HCT116 (cell line): ENCODE measurements around the gene RORB. TPM values are rescaled to one million over a fixed set of nuclear protein-coding genes. Genes with fewer than 3 reads are reported as not detected.

Experiments
- ATAC-seq: fragments of 200-7000 bp; cut with Tn5 transposase; 2 replicates; pipeline ENCODE4 v1.9.1; 2020; ENCODE audit warnings: mild to moderate bottlenecking, moderate library complexity
- BruUV-seq: library from RNA; stranded (reverse); fragments of 400-500 nt; replicated peaks from 2 replicates; lab custom pipeline; 2021; lab: Mats Ljungman, UMichigan
- CTCF ChIA-PET: fragments of 300-600 bp; sonication (Branson Sonifier 250); formaldehyde crosslinking; loops from one replicate; lab custom pipeline; 2021; ENCODE audit warnings: antibody characterized with exemption; lab: Charles Lee
- POLR2A ChIA-PET: fragments of 300-600, 350-600 bp; sonication (Branson Sonifier 250); formaldehyde crosslinking; loops from one replicate; lab custom pipeline; 2021; ENCODE audit warnings: antibody characterized with exemption; lab: Charles Lee
- RAD21 ChIA-PET, 2 experiments: fragments of 300-600 bp; sonication (Branson Sonifier 250); formaldehyde crosslinking; loops; one replicate each; lab custom pipeline; 2023; ENCODE audit warnings: low total read pairs in 2 of 2; ENCODE audit not compliant: uncharacterized antibody in 2 of 2, unreplicated experiment in 2 of 2, low non-redundant PET in 1 of 2; lab: Charles Lee
- DNase-seq: peaks from one replicate; pipeline ENCODE4 v3.0.0-alpha.2; 2010; ENCODE audit warnings: low read depth, low spot score
- H2AFZ ChIP-seq: fragments of 200-600 bp; shearing (Covaris generic), sonication (generic); 2 replicates; pipeline ENCODE4 v1.6.1; 2017; ENCODE audit warnings: low read depth, mixed run types, mixed read lengths, antibody characterized with exemption, low read length; ENCODE audit not compliant: poor library complexity, severe bottlenecking
- H3K27ac ChIP-seq: 2 replicates; pipeline ENCODE4 v1.5.1; 2012; ENCODE audit warnings: low read depth, low read length
- H3K27me3 ChIP-seq: fragments of 200-600 bp; sonication (generic); 2 replicates; pipeline ENCODE4 v1.6.1; 2016; ENCODE audit warnings: mixed run types, low read length, mixed read lengths; ENCODE audit not compliant: insufficient read depth
- H3K36me3 ChIP-seq, 2 experiments: fragments of 200-500 bp in 1 of 2; fragments of 200-600 bp in 1 of 2; sonication (Bioruptor generic) in 1 of 2; sonication (generic) in 1 of 2; 2 replicates each; pipeline versions ENCODE4 v1.5.1 to v1.6.1; 2014 to 2016; ENCODE audit warnings: low read length in 2 of 2, inconsistent platforms in 1 of 2, mixed read lengths in 1 of 2, mixed run types in 1 of 2; ENCODE audit not compliant: insufficient read depth in 2 of 2, control insufficient read depth in 1 of 2
- H3K4me1 ChIP-seq, 2 experiments: fragments of 200-600 bp in 1 of 2; sonication (generic) in 1 of 2; 2 replicates each; pipeline versions ENCODE4 v1.5.1 to v1.6.1; 2012 to 2017; ENCODE audit warnings: low read length in 2 of 2, inconsistent platforms in 1 of 2, mild to moderate bottlenecking in 1 of 2, mixed read lengths in 1 of 2, mixed run types in 1 of 2, moderate library complexity in 1 of 2; ENCODE audit not compliant: insufficient read depth in 2 of 2, control insufficient read depth in 1 of 2
- H3K4me2 ChIP-seq: fragments of 200-600 bp; sonication (generic); 2 replicates; pipeline ENCODE4 v1.6.1; 2017; ENCODE audit warnings: mixed run types, low read length, mixed read lengths
- H3K4me3 ChIP-seq, 2 experiments: fragments of 200-600 bp in 1 of 2; sonication (generic) in 1 of 2; replicated peaks in 1 of 2; 2 replicates each; pipeline ENCODE4 v1.5.1; 2011 to 2016; ENCODE audit warnings: low read length in 2 of 2, control low read depth in 1 of 2, low read depth in 1 of 2, mild to moderate bottlenecking in 1 of 2, mixed read lengths in 1 of 2, mixed run types in 1 of 2
- H3K79me2 ChIP-seq: fragments of 200-600 bp; sonication (generic); 2 replicates; pipeline ENCODE4 v1.6.1; 2017; ENCODE audit warnings: mild to moderate bottlenecking, mixed run types, low read length, moderate library complexity, mixed read lengths; ENCODE audit not compliant: insufficient read depth
- H3K9ac ChIP-seq: fragments of 200-600 bp; sonication (generic); 2 replicates; pipeline ENCODE4 v1.6.1; 2016; ENCODE audit warnings: low read length, mixed read lengths
- H3K9me2 ChIP-seq: fragments of 200-600 bp; sonication (generic), shearing (Covaris generic); 2 replicates; pipeline ENCODE4 v1.6.1; 2017; ENCODE audit warnings: mixed run types, mild to moderate bottlenecking, moderate library complexity; ENCODE audit not compliant: insufficient read depth
- H3K9me3 ChIP-seq, 2 experiments: fragments of 200-500 bp in 1 of 2; fragments of 200-600 bp in 1 of 2; sonication (Bioruptor generic) in 1 of 2; sonication (generic) in 1 of 2; 2 replicates each; pipeline ENCODE4 v1.6.1; 2014 to 2017; ENCODE audit warnings: low read length in 2 of 2, mixed read lengths in 2 of 2, inconsistent platforms in 1 of 2, low read depth in 1 of 2, mild to moderate bottlenecking in 1 of 2, mixed run types in 1 of 2, moderate library complexity in 1 of 2; ENCODE audit not compliant: control insufficient read depth in 1 of 2, insufficient read depth in 1 of 2
- H4K20me1 ChIP-seq: fragments of 200-600 bp; sonication (generic), shearing (Covaris generic); 2 replicates; pipeline ENCODE4 v1.6.1; 2017; ENCODE audit warnings: mixed run types, mild to moderate bottlenecking, moderate library complexity; ENCODE audit not compliant: insufficient read depth
- CBX3 ChIP-seq: IDR thresholded peaks from 2 replicates; pipeline ENCODE4 v1.6.1; 2012; ENCODE audit warnings: low read depth
- ELF1 ChIP-seq: IDR thresholded peaks from 2 replicates; pipeline ENCODE4 v1.6.1; 2012; ENCODE audit warnings: low read depth, borderline replicate concordance
- EZH2 ChIP-seq: fragments of 200-600 bp; sonication (generic); IDR thresholded peaks from 2 replicates; pipeline ENCODE4 v1.6.1; 2017; ENCODE audit warnings: antibody characterized with exemption, mixed run types
- EZH2phosphoT487 ChIP-seq: fragments of 200-600 bp; IDR thresholded peaks from 2 replicates; pipeline ENCODE4 v1.6.1; 2018; ENCODE audit warnings: antibody characterized with exemption, borderline replicate concordance
- FOSL1 ChIP-seq: IDR thresholded peaks from 2 replicates; pipeline ENCODE4 v1.6.1; 2012; ENCODE audit warnings: low read depth
- JUND ChIP-seq: IDR thresholded peaks from 2 replicates; pipeline ENCODE4 v1.6.1; 2012
- POLR2AphosphoS5 ChIP-seq: IDR thresholded peaks from 2 replicates; pipeline ENCODE4 v1.6.1; 2011; ENCODE audit warnings: mild to moderate bottlenecking, low read depth, low read length, moderate library complexity
- RAD21 ChIP-seq: IDR thresholded peaks from 2 replicates; pipeline ENCODE4 v1.6.1; 2012; ENCODE audit warnings: low read depth, mild to moderate bottlenecking
- SIN3A ChIP-seq: IDR thresholded peaks from 2 replicates; pipeline ENCODE4 v1.6.1; 2012; ENCODE audit warnings: low read depth
- SP1 ChIP-seq: IDR thresholded peaks from 2 replicates; pipeline ENCODE4 v1.6.1; 2012; ENCODE audit warnings: low read depth
- SRF ChIP-seq: IDR thresholded peaks from 2 replicates; pipeline ENCODE4 v1.6.1; 2012; ENCODE audit warnings: low read depth
- TCF7L2 ChIP-seq: IDR thresholded peaks from 2 replicates; pipeline ENCODE4 v1.7.0; 2011; ENCODE audit warnings: borderline replicate concordance, inconsistent platforms; ENCODE audit not compliant: insufficient read depth, insufficient read length; ENCODE audit errors: extremely low read depth
- ZNF274 ChIP-seq: fragments of 200-500 bp; sonication (Bioruptor generic); IDR thresholded peaks from 2 replicates; pipeline ENCODE4 v1.6.1; 2014; ENCODE audit warnings: mild to moderate bottlenecking, low read depth, low read length, inconsistent platforms
- intact Hi-C: fragments of 100-400 bp; cut with micrococcal nuclease; formaldehyde crosslinking; loops from 2 replicates; pipeline ENCODE4 v1.10.0; 2022
- total RNA-seq: library from RNA; stranded (reverse); gene quantifications from one replicate; pipeline ENCODE4 v1.2.1, GENCODE V29; 2021; ENCODE audit not compliant: unreplicated experiment
- TF ChIP-seq, protein P1 (sequence below): IDR thresholded peaks from 2 replicates; pipeline ENCODE4 v1.6.1; 2012
- TF ChIP-seq, protein P2 (sequence below): IDR thresholded peaks from 2 replicates; pipeline ENCODE4 v1.6.1; 2012; ENCODE audit warnings: low read depth
- TF ChIP-seq, protein P3 (sequence below), 3 experiments: fragments of 200-600 bp in 1 of 3; sonication (generic) in 1 of 3; IDR thresholded peaks in 2 of 3; conservative IDR thresholded peaks in 1 of 3; 2 replicates each; pipeline ENCODE4 v1.5.1; 2012 to 2017; ENCODE audit warnings: low read depth in 2 of 3, low read length in 2 of 3, antibody characterized with exemption in 1 of 3, borderline replicate concordance in 1 of 3, control low read depth in 1 of 3, mild to moderate bottlenecking in 1 of 3, mixed read lengths in 1 of 3, mixed run types in 1 of 3, moderate library complexity in 1 of 3; ENCODE audit not compliant: insufficient read depth in 1 of 3
- TF ChIP-seq, protein P4 (sequence below): IDR thresholded peaks from 2 replicates; pipeline ENCODE4 v1.6.1; 2011; ENCODE audit warnings: mild to moderate bottlenecking, low read length, moderate library complexity; ENCODE audit not compliant: insufficient replicate concordance; ENCODE audit errors: extremely low read depth

RORB gene
- total RNA-seq, 1 experiment from 2014 or later = 0.02 TPM

DNA sequence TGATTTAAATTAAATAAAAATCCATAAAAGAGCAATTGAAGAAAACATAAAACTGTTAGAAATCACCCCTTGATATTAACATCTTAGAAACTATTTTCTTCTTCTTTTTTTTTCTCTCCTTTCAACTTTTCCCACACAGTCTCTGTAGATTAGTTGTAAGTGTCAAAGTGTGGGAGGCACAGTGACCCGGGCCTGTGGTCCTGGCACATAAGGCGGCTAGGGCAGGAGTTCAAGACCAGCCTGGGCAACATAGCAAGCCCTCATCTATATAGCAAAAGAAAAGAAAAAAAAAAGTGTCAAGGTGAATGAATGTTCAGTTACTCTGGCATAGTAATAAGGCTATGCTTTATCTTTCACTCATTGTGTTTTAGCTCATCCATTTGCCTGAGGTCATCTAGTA, 14.2 kb downstream of the RORB start (continued):
- TF ChIP-seq RAD21 (no peak), TCF7L2 (no peak), JUND (no peak)
- TF ChIP-seq, protein P1, sequence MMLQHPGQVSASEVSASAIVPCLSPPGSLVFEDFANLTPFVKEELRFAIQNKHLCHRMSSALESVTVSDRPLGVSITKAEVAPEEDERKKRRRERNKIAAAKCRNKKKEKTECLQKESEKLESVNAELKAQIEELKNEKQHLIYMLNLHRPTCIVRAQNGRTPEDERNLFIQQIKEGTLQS = no peak

DNA sequence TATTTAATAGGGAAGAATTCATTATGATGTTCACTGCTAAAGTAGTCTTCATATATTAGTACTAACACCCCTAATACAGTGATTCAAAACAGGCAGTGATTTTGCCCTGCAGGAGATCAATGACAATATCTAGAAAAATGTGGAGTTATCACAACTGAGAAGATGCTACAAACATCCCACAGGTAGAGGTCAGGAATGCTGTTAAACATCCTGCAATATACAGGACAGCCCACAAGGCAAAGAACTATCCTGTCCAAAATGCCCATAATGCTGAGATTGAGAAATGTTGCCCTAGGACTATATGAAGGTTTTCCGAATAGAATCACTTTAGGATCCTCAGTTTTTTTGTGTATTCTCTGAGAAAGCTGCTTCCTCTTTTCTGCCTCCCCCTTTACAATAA, 15.3 kb downstream of the RORB start:
- Histone ChIP-seq H3K27me3 (peaks cover 22% of the 10 kb centered on the region; the same call in 1 of the 2 replicates), H3K9ac (no peak overlapping the region), H3K27ac (no peak overlapping the region), H3K9me2 (no peaks in the 10 kb centered on the region), H3K79me2 (no peaks in the 10 kb centered on the region), H3K4me3 (no peak overlapping the region), H3K9me3 (no peaks in the 10 kb centered on the region), H2AFZ (no peak overlapping the region), H3K4me1 (no peaks in the 10 kb centered on the region), H3K36me3 (no peaks in the 10 kb centered on the region), H4K20me1 (no peaks in the 10 kb centered on the region; the same call in 1 of the 2 replicates), H3K4me2 (no peak overlapping the region)
- BruUV-seq = no TSS peak
- POLR2A ChIA-PET = no interaction called here
- RAD21 ChIA-PET = no interaction called here
- no peak for TF ChIP-seq ZNF274
- TF ChIP-seq SRF = no peak
- TF ChIP-seq, protein P1 = no peak
- no peak for TF ChIP-seq SIN3A
- TF ChIP-seq EZH2phosphoT487 = no peak
- TF ChIP-seq, protein P2, sequence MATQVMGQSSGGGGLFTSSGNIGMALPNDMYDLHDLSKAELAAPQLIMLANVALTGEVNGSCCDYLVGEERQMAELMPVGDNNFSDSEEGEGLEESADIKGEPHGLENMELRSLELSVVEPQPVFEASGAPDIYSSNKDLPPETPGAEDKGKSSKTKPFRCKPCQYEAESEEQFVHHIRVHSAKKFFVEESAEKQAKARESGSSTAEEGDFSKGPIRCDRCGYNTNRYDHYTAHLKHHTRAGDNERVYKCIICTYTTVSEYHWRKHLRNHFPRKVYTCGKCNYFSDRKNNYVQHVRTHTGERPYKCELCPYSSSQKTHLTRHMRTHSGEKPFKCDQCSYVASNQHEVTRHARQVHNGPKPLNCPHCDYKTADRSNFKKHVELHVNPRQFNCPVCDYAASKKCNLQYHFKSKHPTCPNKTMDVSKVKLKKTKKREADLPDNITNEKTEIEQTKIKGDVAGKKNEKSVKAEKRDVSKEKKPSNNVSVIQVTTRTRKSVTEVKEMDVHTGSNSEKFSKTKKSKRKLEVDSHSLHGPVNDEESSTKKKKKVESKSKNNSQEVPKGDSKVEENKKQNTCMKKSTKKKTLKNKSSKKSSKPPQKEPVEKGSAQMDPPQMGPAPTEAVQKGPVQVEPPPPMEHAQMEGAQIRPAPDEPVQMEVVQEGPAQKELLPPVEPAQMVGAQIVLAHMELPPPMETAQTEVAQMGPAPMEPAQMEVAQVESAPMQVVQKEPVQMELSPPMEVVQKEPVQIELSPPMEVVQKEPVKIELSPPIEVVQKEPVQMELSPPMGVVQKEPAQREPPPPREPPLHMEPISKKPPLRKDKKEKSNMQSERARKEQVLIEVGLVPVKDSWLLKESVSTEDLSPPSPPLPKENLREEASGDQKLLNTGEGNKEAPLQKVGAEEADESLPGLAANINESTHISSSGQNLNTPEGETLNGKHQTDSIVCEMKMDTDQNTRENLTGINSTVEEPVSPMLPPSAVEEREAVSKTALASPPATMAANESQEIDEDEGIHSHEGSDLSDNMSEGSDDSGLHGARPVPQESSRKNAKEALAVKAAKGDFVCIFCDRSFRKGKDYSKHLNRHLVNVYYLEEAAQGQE = no peak
- no peak for TF ChIP-seq TCF7L2
- TF ChIP-seq ELF1 = no peak
- TF ChIP-seq, protein P3, sequence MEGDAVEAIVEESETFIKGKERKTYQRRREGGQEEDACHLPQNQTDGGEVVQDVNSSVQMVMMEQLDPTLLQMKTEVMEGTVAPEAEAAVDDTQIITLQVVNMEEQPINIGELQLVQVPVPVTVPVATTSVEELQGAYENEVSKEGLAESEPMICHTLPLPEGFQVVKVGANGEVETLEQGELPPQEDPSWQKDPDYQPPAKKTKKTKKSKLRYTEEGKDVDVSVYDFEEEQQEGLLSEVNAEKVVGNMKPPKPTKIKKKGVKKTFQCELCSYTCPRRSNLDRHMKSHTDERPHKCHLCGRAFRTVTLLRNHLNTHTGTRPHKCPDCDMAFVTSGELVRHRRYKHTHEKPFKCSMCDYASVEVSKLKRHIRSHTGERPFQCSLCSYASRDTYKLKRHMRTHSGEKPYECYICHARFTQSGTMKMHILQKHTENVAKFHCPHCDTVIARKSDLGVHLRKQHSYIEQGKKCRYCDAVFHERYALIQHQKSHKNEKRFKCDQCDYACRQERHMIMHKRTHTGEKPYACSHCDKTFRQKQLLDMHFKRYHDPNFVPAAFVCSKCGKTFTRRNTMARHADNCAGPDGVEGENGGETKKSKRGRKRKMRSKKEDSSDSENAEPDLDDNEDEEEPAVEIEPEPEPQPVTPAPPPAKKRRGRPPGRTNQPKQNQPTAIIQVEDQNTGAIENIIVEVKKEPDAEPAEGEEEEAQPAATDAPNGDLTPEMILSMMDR (IDR thresholded peaks at IDR 0.05 in 2 of 3, conservative IDR thresholded peaks at IDR 0.05 in 1 of 3; ENCODE audit: borderline replicate concordance in 1 of 3, insufficient read depth in 1 of 3, low read depth in 2 of 3, low read length in 2 of 3) = no peak
- TF ChIP-seq CBX3 = no peak
- no peak for TF ChIP-seq JUND
- no peak for TF ChIP-seq EZH2
- TF ChIP-seq SP1 = no peak
- TF ChIP-seq, protein P4, sequence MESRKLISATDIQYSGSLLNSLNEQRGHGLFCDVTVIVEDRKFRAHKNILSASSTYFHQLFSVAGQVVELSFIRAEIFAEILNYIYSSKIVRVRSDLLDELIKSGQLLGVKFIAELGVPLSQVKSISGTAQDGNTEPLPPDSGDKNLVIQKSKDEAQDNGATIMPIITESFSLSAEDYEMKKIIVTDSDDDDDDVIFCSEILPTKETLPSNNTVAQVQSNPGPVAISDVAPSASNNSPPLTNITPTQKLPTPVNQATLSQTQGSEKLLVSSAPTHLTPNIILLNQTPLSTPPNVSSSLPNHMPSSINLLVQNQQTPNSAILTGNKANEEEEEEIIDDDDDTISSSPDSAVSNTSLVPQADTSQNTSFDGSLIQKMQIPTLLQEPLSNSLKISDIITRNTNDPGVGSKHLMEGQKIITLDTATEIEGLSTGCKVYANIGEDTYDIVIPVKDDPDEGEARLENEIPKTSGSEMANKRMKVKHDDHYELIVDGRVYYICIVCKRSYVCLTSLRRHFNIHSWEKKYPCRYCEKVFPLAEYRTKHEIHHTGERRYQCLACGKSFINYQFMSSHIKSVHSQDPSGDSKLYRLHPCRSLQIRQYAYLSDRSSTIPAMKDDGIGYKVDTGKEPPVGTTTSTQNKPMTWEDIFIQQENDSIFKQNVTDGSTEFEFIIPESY = no peak
- TF ChIP-seq POLR2AphosphoS5 = no peak
- TF ChIP-seq FOSL1 = no peak
- ATAC-seq (no peak), DNase-seq (no peak)
- CTCF ChIA-PET = no interaction called here
- intact Hi-C loops = no loop called here
